Motor neuron (in vitro differentiated cells): ENCODE measurements around the gene SPDYE9. TPM values are rescaled to one million over a fixed set of nuclear protein-coding genes. Genes with fewer than 3 reads are reported as not detected.
"Not testable (repeated sequence)": the region's sequence is repeated elsewhere in the genome, so short reads cannot be mapped to it uniquely, and the experiment has no call there.

Experiments
- ATAC-seq, 8 experiments: fragments of 200-7000 bp; cut with Tn5 transposase; replicated peaks in 6 of 8; 2 replicates each; pipeline ENCODE4 v1.8.0; 2021; ENCODE audit warnings: mild to moderate bottlenecking in 8 of 8, moderate library complexity in 8 of 8
- H3K27ac ChIP-seq, 2 donors: fragments of 250-450 bp; sonication (Bioruptor Pico); 2 replicates each; pipeline ENCODE4 v1.9.0; 2021; ENCODE audit warnings: antibody characterized with exemption in 2 of 2, mild to moderate bottlenecking in 2 of 2, moderate library complexity in 1 of 2
- H3K4me1 ChIP-seq, 2 donors: fragments of 250-450 bp; sonication (Bioruptor Pico); replicated peaks in 1 of 2; 2 replicates each; pipeline ENCODE4 v1.6.1; 2021; ENCODE audit warnings: antibody characterized with exemption in 2 of 2, mild to moderate bottlenecking in 2 of 2, moderate library complexity in 1 of 2
- H3K4me3 ChIP-seq, 5 donors: fragments of 250-450 bp; sonication (Bioruptor Pico); 2 replicates each; pipeline ENCODE4 v1.9.0; 2021; ENCODE audit warnings: antibody characterized with exemption in 5 of 5, mild to moderate bottlenecking in 5 of 5, moderate library complexity in 4 of 5
- WGBS, 10 experiments: fragments of 450-650 bp; shearing (Covaris generic); methylation state at CpG; one replicate each; pipeline ENCODE4 v1.0.0; 2022; 5-methylcytosine and 5-hydroxymethylcytosine counted together
- in situ Hi-C, 9 experiments: fragments of 400-800 bp; cut with MboI; loops; one replicate each; pipeline ENCODE4 v1.15.0; 2021; ENCODE audit warnings: low sequenced_read_pairs in 9 of 9, low pct_unique_long_range_greater_than_20kb in 2 of 9; ENCODE audit not compliant: unreplicated experiment in 9 of 9
- total RNA-seq, 8 experiments: library from RNA; unstranded; fragments of 300-600 nt; gene quantifications; 2 replicates each; pipeline versions ENCODE4 v1.2.3 to v1.2.4, GENCODE V29; 2022

SPDYE9 gene
- 1 to 10 TPM in 2 of 8 experiments, under 1 TPM in 6; 0.46 to 4.4 (median 0.80) TPM for total RNA-seq

DNA sequence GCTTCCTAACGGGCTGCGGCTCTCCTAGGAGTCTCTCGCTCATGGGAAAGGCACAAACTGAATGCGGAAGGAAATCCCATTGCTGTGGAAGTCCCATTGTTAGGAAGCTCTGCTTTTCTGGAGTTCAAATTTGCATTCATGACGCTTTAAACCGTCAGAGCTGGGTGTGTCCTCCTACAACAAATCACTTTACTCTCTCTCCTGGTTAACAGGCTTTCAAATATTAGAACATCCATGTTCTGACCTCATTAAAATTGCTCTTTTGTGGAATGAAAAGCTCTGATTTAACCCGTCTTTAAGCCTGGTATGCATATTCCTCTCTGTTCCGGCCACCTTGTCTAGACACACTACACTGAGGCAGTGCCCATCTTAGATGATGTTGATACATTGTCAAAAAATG, at the start of gene SPDYE9:
Gene SPDYE9 (minus strand): TSS at position 101 of the 400 bp plus-strand sequence. CDS start 1,800 bp downstream, outside the sequence.
- in situ Hi-C loops, H3K4me3 ChIP-seq, H3K4me1 ChIP-seq, H3K27ac ChIP-seq, ATAC-seq: not testable (repeated sequence)
- no CpG with 5 or more reads among the region's 8 CpGs for WGBS, 10 experiments

DNA sequence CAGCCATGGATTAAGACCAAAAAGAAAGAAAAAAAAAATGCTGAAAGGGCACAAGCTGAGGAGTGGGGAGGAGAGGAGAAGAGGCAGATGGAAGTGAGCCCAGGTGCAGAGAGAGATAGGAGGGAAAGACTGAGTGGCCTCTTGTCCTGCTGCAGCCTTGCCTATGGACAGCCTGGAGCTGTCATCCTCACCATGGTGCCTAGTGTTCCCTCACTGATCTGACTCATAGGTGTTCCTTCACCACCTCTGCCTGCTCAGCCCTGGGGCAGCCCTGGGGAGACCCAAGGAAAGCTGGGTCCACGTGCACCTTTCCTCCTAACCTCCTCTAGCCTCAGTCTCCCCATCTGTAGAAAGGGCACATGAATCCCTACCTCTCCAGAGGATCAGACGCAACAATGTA, 49.0 kb upstream of the SPDYE9 start:
- H3K4me1 ChIP-seq, H3K27ac ChIP-seq, in situ Hi-C loops, H3K4me3 ChIP-seq: not testable (repeated sequence)
- WGBS, 10 experiments, result no CpG with 5 or more reads among the region's 2 CpGs
- peak in 1 of 8 experiments; percentile 8 for ATAC-seq

DNA sequence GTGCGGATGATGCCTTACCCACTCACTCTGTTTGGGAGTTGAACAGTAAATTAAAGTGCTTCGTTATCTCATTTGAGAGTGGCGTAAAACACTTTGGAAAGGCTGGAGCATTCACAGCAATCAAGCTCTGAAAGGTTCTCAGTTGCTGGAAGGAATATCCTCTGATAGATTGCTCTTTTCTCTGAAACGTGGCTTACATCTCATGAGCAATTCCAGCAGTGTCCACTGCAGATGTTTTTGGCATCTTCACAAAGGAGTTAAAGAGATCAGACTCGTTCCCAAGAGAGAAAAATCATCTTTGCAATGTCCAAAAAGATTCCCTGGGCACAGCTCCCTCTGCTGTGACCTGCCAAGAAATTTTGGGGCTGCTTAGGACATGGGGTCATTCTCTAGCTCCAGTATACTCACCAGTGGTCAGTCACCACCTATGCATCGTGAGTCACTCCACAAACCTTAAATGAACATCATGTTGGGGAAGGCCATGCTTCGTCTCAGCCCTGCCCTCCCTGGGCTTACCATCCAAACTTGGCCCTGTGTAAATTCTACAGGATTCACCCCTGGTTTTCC, 46.9 kb upstream of the SPDYE9 start:
- in situ Hi-C loops, ATAC-seq: not testable (repeated sequence)
- WGBS, 10 experiments, result no CpG with 5 or more reads among the region's 7 CpGs

GRCh38 chr7:73130612-73131011, 44.8 kb upstream of the SPDYE9 start:
- in situ Hi-C loops, result not testable (repeated sequence)

More for the DNA sequence above, 46.9 kb upstream of the SPDYE9 start:
- H3K27ac ChIP-seq, H3K4me3 ChIP-seq, H3K4me1 ChIP-seq: not testable (repeated sequence)

GRCh38 chr7:73124126-73124525, 38.3 kb upstream of the SPDYE9 start:
- WGBS, 10 experiments, result no CpG with 5 or more reads among the region's 1 CpG
- in situ Hi-C loops, H3K4me3 ChIP-seq, H3K27ac ChIP-seq, H3K4me1 ChIP-seq: not testable (repeated sequence)
- ATAC-seq, result peak in 5 of 8 experiments; percentile 21 to 84 (median 76)

More at GRCh38 chr7:73130612-73131011, 44.8 kb upstream of the SPDYE9 start:
- WGBS, 10 experiments, result no CpG with 5 or more reads among the region's 2 CpGs
- peak in 4 of 8 experiments; percentile 27 to 83 (median 82) for ATAC-seq
- H3K4me1 ChIP-seq, H3K4me3 ChIP-seq, H3K27ac ChIP-seq: not testable (repeated sequence)

DNA sequence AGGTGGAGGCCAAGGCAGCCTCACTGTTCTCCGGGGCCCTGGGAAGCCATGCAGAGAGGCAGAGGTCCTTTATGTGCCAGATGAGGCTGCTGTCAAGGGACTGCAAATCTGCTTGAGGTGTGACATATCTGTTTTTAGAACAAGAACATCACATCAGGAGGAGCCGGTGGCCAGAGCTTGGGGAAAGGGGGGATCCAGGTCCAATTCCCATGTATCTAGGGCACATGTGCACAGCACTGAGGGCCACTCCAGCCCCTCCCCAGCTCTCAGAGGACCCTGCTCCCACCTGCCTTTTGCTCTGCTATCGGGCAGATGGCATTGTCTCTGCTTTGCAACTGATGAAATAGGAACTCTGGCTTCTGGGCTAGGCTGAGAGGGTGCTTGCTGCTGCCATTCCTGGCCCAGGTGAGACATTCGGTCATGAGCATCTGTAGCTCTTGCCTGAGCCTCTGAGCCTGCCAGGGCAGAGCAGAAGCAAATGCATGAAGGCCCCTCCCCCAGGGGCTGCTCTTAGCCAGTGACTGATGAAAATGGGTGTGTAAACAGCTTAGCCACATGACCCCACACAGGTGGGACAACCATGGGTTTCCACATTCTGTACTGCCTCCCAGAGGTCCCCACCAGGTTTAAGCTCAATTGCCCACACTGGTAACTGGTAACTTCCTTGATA, 37.1 kb upstream of the SPDYE9 start:
- H3K27ac ChIP-seq, H3K4me3 ChIP-seq, in situ Hi-C loops, H3K4me1 ChIP-seq: not testable (repeated sequence)
- ATAC-seq, result peak in 5 of 8 experiments; percentile 22 to 36 (median 28)
- no CpG with 5 or more reads among the region's 4 CpGs for WGBS, 10 experiments

DNA sequence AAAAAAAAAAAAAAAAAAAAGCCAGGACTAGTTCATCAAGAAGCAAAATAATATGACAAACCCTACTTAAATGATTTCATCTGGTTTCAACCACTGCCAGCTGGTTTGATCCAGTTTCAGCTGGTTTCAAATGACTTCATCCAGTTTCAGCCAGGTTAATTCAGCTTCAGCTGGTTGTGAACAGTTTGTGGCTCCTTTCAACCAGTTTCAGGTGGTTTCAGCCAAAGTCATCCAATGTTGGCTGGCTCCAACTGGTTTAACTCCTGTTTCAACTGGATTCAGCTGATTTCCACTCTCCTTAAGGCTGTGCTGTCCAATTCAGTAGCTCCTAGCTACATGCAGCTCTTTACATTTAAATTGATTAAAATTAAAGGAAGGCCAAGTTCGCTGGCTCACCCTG, 32.3 kb upstream of the SPDYE9 start:
- H3K4me1 ChIP-seq, H3K27ac ChIP-seq, H3K4me3 ChIP-seq, in situ Hi-C loops, ATAC-seq: not testable (repeated sequence)
- WGBS, 10 experiments, result no CpG with 5 or more reads among the region's 1 CpG

GRCh38 chr7:73057811-73058210, 28.0 kb downstream of the SPDYE9 start, which contains the start of gene SPDYE11:
SPDYE11 (minus strand) TSS chr7:73057911; CDS start chr7:73056111, 1,800 bp downstream.
- in situ Hi-C loops, result not testable (repeated sequence)

GRCh38 chr7:73029666-73030065, 56.2 kb downstream of the SPDYE9 start, which contains the start of gene SPDYE8:
SPDYE8 (minus strand) TSS chr7:73029766; CDS start chr7:73027966, 1,800 bp downstream.
- H3K27ac ChIP-seq, in situ Hi-C loops, H3K4me1 ChIP-seq, ATAC-seq, H3K4me3 ChIP-seq: not testable (repeated sequence)
- WGBS, 10 experiments, result no CpG with 5 or more reads among the region's 8 CpGs

More at GRCh38 chr7:73057811-73058210, 28.0 kb downstream of the SPDYE9 start, which contains the start of gene SPDYE11:
- WGBS, 10 experiments, result no CpG with 5 or more reads among the region's 8 CpGs
- H3K4me1 ChIP-seq, H3K4me3 ChIP-seq, H3K27ac ChIP-seq, ATAC-seq: not testable (repeated sequence)

Other genes starting within 250 kb of the SPDYE9 start
- 10 to 100 TPM in 6 of 8 experiments, 1 to 10 TPM in 2; 7.3 to 40.8 (median 13.8) TPM for gene POM121, start 160.9 kb downstream of the SPDYE9 start, total RNA-seq
- gene TRIM74, start 116.6 kb downstream of the SPDYE9 start, total RNA-seq, result 1 to 10 TPM in 2 of 8 experiments, under 1 TPM in 4, not detected in 2; 0.59 to 1.7 (median 0.89) TPM
- 1 to 10 TPM in 2 of 8 experiments, under 1 TPM in 6; 0.15 to 1.8 (median 0.44) TPM for gene SPDYE8, start 56.3 kb downstream of the SPDYE9 start, total RNA-seq
- 1 to 10 TPM in 4 of 8 experiments, under 1 TPM in 4; 0.46 to 5.9 (median 0.90) TPM for gene SPDYE11, start 28.1 kb downstream of the SPDYE9 start, total RNA-seq
- gene NSUN5, start 222.8 kb upstream of the SPDYE9 start, total RNA-seq, result 10 to 100 TPM; 22.4 to 41.8 (median 27.2) TPM
- under 1 TPM in 2 of 8 experiments, not detected in 6; 0.14 to 0.47 TPM for gene TRIM50, start 242.0 kb upstream of the SPDYE9 start, total RNA-seq
- under 1 TPM in 4 of 8 experiments, not detected in 4; 0.08 to 0.47 (median 0.20) TPM for gene FKBP6, start 242.1 kb upstream of the SPDYE9 start, total RNA-seq